GM21390 (cell line): ENCODE results near the gene TENM4.
"Not testable (repeated sequence)": the region's sequence is repeated elsewhere in the genome, so short reads cannot be mapped to it uniquely, and the experiment has no call there.

ENCODE experiments used
- ATAC-seq: cut with Tn5 transposase; IDR thresholded peaks from one replicate; pipeline ENCODE4 v1.9.1; 2021; ENCODE audit not compliant: unreplicated experiment

The TENM4 gene

DNA sequence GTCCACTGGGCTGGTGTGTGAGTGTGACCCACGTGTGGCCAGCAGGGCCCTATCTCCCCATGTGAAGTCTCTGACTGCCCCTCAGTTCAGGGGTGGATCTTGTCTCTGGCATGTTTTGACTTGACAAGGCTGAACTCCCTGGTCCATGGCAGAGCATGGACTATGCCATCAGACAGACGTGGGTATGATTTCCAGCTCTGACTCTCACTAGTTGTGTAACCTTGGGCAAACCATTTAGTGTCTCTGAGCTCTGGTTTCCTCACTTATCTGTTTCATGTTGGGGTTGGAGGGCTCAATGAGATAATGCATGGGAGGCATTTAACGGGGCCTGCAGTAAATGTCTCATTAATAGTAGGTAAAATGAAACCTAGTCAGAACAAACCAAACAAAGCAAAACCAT lies 611.7 kb downstream of the TENM4 start:
- ATAC-seq, result no peak

DNA sequence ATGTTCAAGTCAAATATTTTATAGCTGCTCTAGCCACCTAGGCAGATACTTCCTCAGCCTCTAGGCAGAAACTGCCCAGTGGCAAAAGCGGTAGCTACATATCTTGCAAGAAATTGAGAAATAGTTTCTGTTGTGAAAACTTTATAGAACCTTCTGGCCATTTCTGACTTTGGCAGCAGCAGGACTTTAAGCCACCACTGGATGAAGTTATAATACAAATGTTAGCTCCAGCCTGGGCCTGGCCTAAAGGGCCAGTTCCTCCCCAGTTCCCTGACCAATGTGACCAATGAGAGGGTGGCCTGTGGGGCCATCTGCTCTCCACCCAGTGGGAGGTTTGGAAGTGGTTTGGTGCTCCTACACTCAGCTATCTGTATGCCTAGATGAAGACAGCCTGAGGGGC lies 612.2 kb downstream of the TENM4 start:
- no peak for ATAC-seq

DNA sequence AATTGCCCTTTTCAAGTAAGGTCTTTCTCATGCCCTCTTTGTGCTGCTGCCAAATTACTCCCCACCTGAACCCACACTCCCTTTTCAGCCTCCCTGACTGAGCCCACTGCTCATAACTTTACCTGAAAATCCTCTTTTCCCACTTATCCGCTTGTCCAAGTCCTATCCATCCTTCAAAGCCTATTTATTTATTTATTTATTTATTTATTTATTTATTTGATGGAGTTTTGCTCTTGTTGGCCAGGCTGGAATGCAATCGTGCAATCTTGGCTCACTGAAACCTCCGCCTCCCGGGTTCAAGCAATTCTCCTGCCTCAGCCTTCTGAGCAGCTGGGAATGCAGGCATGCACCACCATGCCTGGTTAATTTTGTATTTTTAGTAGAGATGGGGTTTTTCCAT lies 613.5 kb downstream of the TENM4 start:
- ATAC-seq, result not testable (repeated sequence)

DNA sequence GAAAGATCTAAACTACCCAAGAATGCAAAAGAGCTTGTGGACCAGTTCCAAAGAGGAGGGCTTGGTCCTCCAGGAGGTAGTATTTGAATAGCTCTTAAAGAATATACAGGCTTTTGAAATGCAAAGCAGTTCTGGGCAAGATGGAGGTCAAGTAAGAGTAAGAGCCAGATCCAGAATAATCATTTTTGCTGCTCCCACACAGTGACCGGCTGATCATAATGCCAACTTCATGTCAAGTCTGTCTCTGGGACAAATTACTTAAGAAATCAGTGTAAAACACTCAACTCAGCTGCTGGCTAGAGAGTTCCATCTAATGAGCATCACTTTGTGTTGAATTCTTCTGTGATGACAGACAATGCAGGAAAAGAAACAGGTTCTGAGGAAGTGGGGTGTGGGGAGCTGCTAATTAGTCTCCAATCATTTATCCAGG lies 615.2 kb downstream of the TENM4 start:
- no peak for ATAC-seq

DNA sequence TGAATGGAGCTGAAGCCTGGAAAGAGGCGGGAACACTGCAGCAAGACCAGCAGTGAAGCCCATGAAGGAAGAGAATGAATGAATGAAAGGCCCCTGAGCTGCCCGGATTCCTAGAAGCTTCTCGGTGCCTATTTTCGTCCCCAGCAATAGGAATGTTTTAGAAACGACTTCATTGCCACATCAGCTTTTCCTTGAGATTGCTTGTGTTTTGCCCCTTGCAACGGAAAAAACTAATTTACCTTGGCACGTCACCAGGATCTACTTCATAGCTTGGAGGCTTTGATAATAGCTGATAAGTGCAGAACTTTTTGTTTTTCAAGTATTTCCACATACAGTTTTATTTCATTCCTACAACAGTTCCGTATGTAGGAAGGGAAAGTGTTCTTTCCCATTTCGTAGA lies 617.2 kb downstream of the TENM4 start:
- ATAC-seq, result no peak

DNA sequence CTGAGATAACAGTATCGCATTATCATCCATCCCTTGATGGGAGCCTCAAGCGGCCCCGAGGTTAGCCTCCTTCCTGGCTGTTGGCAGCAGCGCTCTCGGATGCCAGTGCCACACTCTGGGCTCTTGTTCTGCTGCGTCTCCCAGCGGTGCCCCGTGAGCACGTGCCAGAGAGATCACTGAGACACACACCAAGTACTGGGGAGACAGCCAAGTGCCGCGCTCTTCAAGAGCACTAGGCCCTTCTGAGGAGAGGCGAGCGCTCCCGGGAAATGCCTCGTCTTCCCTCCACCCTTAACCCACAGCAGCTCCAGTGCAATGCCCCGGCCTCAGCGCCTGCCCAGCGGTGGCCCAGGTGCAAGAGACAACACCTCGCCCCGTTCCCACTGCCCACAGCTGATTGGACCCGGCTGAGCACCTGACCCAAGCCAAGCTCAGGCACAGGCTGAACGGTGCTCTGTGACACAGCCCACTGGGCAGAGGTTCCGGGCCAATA lies 617.9 kb downstream of the TENM4 start:
- ATAC-seq, result no peak

DNA sequence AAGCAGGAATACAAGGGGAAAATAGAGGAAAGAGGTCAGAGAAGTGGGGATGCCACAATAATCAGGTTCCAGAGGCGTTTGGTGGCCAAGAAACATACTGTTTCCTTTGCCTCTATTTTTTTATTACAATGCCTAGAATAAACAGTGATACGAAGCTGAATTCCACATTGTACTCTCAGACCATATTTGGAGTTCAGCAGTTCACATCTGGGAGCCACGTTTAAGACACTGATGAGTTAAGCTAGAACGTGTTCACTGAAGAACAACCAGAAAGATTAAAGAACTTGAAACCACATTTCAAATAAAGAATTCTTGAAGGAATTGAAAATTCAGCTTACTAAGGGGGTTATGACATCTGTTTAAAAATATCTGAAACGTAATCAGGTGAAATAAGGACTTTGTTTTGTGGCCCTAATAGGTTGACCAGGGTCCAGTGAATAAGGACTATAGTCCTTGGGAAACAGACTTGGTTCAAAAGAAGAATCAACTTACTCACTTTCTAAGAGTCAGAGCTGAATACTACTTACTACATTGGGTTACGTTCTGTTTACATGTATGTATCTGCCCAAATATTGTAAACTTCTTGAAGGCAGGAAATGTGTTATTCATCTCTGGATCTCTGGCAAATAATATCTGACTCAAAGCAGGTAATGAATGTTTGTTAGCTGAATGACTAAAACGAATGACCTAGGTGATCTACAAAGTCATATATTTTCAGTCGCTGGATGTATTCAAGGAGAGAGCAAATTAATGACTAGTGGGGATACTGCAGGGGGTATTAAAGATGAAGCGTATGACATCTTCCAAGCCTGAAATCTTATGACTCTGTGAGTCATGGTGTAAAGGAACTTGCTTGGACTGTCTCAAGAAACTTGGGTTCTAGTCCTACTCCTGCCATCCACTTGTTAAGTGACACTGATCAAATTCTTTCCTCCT lies 619.2 kb downstream of the TENM4 start:
- no peak for ATAC-seq

DNA sequence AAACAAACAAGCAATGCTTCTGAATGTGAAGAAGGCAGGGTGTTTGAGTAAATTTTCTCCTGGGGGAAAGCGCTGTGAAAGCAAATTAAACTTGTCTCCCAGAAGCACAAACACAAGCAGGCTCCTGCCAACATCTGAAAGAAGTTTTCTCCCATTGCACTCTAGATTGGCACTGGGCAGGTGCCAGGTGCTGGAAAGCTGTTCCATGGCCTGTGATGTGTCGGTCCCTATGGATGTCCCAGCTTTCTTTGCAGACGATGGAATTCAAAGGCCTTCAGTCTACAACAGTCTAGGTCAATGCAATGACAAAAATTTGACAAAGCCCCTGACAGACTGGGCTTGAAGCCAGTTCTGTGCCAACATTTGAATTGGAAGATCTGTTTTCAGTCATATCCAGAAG lies 620.1 kb downstream of the TENM4 start:
- no peak for ATAC-seq

DNA sequence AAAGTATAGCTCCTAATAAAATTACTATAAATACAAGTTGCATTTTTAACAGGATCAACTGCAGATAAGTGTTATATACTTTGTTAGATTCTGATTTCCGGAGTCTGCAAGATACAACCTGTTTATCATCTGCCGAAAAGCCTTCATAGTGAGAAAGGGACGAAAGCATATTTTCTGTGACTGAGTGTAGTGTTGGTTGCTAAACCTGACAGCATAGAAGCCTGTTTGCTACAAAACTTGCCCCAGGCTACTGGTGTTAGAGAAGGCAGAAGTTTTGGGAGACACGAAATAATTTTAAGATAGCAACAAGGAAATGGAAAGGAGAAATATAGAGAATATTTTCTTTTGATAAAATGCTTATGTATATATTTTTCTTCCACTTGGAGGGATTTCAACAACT lies 622.6 kb downstream of the TENM4 start:
- ATAC-seq, result no peak

DNA sequence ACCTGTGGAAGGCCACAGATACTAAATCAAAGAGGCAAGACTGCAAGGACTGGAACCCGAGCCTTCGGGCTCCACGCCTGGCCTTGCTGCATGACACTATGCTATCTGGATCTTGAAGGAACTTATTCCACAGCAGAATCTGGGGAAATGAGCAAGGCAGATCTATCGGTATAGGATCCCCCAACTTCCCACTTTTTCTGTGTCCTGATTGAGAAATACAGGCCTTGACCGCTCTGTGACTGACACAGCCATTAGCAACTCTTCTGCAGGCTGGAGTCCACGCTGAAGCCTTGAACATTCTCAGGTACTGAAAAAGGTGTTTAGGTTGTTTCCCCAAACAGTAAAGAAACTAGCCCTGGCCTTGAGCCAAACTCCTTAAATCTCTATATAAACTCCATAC lies 625.0 kb downstream of the TENM4 start:
- no peak for ATAC-seq

DNA sequence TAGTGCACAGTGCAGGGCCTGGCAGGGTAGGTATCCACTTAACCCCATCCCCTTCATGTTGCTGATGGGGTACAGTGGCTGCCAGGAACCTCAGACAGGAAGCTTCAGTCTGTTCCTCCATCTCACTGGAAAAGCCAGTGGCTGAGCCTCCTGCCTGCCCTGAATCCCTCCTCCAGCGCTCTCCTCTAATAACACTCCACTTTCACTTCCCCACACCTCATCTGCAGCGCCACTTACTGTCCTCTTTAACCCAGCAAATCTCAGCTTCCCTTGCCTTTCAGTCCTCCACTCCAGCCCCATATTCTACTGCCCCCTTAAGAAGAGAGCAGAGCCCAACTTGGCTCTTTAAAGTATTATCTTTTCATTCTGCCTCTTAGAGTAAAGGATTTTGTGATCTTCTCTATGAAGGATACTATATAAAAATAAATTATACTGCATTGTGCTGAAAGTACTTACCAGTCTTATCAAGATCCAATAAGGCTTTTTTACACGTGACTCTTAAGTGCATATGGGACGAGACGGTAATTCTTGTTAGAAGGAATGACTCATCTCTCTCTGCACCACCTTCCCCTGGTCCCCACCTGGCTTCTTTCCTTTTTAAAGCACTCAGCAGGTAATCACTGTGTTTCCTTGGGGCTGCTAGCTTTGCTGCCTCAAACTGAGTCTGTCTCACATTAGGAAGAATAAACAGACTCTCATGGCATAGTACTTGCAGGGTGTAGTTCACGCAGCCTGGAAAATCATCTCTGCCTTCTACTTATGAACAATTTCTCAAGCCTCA lies 628.1 kb downstream of the TENM4 start:
- no peak for ATAC-seq

DNA sequence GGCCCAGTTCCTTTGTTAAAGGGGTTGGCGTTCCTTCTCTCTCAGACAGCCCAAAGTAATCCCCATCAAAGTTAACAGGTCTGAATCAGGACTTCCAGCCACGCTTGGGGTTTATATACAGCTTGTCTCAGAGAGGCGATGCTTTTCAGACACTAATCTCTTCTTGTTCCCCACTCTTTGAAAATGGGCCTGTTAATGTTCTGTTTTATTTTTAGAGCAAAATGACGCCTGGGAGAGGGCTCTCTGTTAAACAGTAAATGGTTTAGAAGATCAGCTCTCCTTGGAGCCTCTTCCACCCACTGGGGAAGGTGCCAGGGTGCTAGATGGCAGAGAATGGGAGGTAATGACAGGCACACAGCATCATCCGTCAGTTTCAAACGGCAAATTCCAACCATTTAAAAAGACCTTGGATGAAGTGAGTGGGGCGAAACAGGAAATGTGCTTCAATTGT lies 630.2 kb downstream of the TENM4 start:
- no peak for ATAC-seq

DNA sequence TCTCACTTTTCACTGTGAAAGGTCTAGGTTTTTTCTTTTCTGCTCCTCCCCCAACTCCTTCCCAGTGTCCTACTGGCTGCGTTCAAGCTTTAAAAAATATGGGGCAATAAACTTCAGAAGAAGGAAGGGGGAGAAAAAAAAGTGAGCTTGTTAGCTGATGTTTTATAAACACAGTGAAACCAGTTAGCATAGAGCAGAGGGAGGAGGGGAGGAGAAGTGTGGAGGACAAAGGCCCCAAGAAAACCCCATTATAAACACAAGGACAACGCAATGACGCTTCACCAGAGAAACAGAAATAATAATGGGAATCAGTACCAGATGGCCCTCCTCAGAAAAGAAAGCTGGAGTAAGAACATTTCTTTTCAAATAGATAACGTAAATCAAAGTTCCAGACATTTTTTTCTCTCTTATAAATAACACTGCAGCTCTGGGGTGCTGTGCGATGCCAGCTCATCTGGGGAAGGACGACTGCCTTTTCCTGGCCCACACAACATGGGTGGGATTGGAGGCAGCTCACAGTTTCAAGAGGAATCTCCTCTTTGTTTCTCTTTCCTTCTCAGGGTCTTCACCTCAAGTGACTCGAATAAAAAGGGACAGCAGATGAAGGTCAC lies 630.8 kb downstream of the TENM4 start:
- no peak for ATAC-seq

DNA sequence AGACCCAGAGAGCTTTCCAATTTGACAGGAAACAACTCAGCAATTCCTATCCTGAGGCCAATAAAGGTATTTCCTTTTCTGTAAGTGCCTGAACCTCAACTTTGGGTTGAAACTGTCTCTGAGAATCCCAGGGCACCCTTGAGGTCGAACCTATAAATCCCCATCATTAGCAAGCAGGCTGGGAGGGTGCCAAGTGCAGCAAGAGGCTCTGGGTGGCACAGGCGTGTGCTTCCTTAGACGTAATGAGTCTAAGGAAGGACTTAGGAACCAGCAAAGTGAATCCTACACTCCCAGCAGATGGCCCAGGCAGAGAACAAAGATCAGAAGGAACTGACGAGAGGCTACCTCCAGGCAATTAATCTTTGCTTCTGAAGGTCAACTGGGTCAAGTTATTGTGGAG lies 631.9 kb downstream of the TENM4 start:
- no peak for ATAC-seq

DNA sequence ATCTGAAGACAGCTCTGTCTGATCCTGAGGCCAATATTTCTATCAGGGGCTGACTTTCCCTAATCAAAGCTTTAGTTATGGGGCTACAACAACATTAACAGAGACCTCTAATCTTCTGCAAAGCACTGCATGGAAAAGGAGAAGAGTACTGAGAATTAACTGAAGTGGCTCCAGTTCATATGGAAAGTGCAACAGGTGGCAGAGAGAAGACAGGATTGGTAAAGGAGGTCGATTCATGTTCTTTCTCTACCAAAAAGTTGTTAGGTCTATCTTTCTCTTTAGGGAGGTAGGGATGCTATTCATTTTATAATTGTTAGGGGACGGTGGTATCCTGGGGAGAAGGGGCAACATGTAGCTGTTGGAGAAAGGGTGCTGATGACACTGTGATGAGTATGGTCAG lies 633.5 kb downstream of the TENM4 start:
- no peak for ATAC-seq

DNA sequence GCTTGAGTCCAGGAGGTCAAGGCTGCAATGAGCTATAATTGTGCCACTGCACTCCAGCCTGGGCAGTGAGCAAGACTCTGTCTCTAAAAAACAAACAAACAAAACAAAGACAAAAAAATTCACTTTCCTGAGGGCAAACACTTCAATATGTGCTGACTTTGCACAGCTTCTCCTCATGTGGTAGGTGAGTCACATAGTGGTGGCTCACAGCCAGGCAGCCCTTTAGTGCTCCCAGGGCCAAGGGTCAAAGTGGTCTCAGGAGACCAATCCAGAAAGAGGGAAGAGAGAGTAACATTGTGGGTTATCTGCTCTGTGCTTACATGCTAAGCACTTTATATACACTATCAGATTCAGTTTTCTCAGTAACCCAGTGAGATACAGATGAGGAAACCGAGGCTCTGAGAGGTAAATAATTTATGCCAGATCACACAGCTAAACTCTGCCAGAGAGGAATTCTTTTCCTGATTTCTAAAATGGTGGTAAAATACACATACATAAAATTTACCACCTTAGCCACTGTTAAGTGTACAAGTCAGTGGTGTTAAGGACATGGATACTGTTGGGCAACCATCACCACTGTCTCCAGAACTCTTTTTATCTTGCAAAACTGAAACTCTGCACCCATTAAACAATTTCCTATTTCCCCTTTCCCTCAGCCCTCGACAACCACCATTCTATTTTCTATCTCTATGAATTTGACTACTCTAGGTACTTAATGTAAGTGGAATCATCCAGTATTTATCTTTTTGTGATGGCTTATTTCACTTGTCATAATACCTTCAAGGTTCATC lies 634.4 kb downstream of the TENM4 start:
- no peak for ATAC-seq

DNA sequence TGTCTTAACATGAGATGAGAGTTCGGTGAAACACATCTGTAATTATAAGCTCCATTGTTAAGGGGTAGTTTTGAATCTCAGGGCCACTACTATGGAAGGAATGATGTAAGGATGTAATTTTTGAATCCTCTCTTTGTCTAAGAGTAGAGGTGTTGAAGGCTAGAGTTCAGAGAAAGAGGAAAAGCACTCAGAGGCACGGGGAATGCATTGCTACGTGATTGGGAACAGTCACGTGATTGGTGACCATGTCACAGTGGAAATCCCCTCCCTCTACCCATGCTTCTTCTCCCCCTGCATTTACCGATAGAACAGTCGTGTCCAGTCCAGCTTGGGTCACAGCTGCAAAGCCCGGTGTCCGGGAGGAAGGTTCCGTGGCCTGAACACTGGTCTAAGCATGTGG lies 635.8 kb downstream of the TENM4 start:
- ATAC-seq, result no peak

DNA sequence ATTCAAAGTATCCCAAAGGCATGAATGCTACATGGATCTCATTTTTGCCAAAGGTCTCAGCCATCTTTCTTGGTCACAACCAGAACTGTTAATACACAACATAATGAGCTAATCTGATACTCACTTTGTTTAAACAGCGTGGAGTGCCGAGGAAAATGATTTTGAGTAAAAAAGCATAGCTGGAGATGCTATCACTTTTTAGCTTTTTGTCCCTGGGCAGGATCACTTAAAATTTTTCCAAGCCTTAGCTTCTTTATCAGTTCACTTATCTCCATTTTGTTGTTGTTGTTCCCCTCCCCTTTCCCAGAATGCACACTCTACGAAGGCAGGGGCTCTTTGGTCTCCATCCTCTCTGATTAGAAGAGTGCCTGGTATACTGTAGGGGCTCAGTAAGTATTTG lies 636.8 kb downstream of the TENM4 start:
- ATAC-seq, result no peak

DNA sequence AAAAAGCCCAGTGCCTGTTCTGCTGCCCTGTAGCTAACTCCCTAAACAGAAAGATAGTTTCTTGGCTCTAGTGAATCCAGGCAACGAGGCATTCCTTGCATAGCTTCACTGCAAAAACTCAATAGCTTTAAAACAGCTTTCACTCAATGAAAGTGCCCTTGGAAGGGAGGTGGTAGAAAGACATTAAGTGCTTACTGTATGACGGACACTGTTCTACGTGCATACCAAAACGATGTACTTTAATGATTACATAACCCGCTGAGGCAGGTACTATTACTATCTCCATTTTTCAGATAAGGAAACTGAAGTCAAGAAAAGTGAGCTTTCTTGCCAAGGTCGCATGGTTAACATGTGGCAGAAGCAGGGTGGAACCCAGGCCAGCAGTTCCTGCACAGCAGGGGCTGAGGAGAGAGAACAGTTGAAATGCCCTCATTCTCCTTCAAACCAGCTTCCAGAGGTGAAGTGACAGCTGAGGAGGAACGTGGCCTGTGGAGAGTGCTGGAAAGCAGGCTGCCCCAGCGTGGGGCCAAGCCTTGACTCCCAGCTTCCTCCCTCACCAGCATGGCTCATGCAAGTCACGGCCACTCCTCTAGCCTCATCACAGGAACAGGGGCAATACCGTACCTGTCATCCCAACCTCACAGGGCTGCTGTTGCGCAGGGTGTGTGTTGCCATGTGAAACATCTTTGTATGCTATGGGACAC lies 638.6 kb downstream of the TENM4 start:
- ATAC-seq, result no peak
